Body of pancreas (tissue), 4 donors: ENCODE measurements around the gene VPS37D.

Experiments
- POLR2A ChIP-seq, 3 donors: fragments of 450-650 bp; IDR thresholded peaks; one replicate each; pipeline ENCODE4 v1.6.1; 2016; ENCODE audit warnings: antibody characterized with exemption in 3 of 3, mild to moderate bottlenecking in 2 of 3
- TF ChIP-seq, protein P1 (sequence below), 7 experiments: fragments of 450-650 bp in 4 of 7; fragments of 200-600 bp in 3 of 7; sonication (generic) in 3 of 7; IDR thresholded peaks; one replicate each; pipeline ENCODE4 v1.5.1; 2016 to 2019; ENCODE audit warnings: antibody characterized with exemption in 7 of 7

DNA sequence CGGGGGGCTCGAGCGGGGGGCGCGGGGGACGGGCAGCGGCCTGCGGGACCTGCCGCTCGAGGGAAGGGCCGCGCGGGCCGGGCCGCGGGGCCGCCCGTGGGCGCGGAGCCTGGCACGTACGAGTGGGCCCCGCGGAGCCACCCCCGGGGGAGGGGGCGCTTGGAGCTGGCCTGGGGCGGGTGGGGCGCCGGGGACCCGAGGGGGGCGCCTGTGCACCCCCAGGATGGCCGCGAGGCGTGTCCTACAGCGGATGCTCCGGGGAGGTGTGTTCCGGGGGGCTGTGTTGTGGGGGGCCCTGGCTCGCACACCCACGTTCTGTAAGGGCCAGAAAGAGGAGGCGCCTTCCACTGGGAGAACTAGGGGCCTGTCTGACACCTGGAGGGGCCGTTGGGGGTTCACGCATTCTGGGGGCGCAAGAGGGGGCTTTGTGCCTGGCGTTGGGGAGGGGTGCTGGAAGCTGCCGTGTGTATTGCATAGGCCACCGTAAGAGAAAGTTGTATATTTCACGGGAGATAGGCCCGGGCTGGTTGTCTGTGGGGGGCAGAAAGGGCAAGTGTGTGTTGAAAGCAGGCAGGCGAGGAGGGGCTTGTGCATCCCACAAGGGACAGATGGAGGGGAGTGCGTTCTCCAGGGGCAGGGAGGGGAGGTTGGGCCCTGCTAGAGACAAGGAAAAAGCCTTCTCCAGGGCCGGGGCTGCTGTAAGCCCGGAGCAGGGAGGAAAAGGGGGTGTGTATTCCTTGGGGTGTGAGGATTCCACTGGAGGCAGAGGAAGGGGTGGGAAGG lies 663 bp downstream of the VPS37D start:
- TF ChIP-seq, protein P1, sequence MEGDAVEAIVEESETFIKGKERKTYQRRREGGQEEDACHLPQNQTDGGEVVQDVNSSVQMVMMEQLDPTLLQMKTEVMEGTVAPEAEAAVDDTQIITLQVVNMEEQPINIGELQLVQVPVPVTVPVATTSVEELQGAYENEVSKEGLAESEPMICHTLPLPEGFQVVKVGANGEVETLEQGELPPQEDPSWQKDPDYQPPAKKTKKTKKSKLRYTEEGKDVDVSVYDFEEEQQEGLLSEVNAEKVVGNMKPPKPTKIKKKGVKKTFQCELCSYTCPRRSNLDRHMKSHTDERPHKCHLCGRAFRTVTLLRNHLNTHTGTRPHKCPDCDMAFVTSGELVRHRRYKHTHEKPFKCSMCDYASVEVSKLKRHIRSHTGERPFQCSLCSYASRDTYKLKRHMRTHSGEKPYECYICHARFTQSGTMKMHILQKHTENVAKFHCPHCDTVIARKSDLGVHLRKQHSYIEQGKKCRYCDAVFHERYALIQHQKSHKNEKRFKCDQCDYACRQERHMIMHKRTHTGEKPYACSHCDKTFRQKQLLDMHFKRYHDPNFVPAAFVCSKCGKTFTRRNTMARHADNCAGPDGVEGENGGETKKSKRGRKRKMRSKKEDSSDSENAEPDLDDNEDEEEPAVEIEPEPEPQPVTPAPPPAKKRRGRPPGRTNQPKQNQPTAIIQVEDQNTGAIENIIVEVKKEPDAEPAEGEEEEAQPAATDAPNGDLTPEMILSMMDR (IDR thresholded peaks at IDR 0.05), result no peak
- no peak for TF ChIP-seq POLR2A (IDR thresholded peaks at IDR 0.05)
